Mesodermal cell (in vitro differentiated cells): ENCODE measurements around the gene TIMM8A.
A peak's percentile ranks its signal among the peaks of the same experiment; 100 is the strongest.
"Not testable (repeated sequence)": the region's sequence is repeated elsewhere in the genome, so short reads cannot be mapped to it uniquely, and the experiment has no call there.

Source experiments
- H3K27ac ChIP-seq: 2 replicates; pipeline ENCODE4 v1.7.0; 2013; ENCODE audit warnings: mild to moderate bottlenecking, low read depth, low read length, moderate library complexity; ENCODE audit not compliant: severe bottlenecking
- H3K36me3 ChIP-seq: 2 replicates; pipeline ENCODE4 v1.7.1; 2013; ENCODE audit warnings: mild to moderate bottlenecking, low read length, moderate library complexity; ENCODE audit not compliant: control insufficient read depth, insufficient read depth
- H3K4me1 ChIP-seq: one replicate; pipeline ENCODE4 v1.7.1; 2013; ENCODE audit warnings: mild to moderate bottlenecking, low read length; ENCODE audit not compliant: insufficient read depth, control insufficient read depth, poor library complexity, severe bottlenecking
- H3K4me3 ChIP-seq: 2 replicates; pipeline ENCODE4 v1.7.0; 2013; ENCODE audit warnings: low read length, control low read depth, mild to moderate bottlenecking; ENCODE audit not compliant: insufficient read depth, poor library complexity, severe bottlenecking; ENCODE audit errors: extremely low read depth
- H3K9me3 ChIP-seq: 2 replicates; pipeline ENCODE4 v1.7.1; 2013; ENCODE audit warnings: mild to moderate bottlenecking, low read length, moderate library complexity; ENCODE audit not compliant: control insufficient read depth
- WGBS, 2 experiments: methylation state at CpG; one replicate each; pipeline ENCODE4 v1.1.5; 2013; ENCODE audit warnings: missing lambda C conversion rate in 2 of 2; ENCODE audit not compliant: insufficient coverage in 2 of 2; 5-methylcytosine and 5-hydroxymethylcytosine counted together

Gene TIMM8A

DNA sequence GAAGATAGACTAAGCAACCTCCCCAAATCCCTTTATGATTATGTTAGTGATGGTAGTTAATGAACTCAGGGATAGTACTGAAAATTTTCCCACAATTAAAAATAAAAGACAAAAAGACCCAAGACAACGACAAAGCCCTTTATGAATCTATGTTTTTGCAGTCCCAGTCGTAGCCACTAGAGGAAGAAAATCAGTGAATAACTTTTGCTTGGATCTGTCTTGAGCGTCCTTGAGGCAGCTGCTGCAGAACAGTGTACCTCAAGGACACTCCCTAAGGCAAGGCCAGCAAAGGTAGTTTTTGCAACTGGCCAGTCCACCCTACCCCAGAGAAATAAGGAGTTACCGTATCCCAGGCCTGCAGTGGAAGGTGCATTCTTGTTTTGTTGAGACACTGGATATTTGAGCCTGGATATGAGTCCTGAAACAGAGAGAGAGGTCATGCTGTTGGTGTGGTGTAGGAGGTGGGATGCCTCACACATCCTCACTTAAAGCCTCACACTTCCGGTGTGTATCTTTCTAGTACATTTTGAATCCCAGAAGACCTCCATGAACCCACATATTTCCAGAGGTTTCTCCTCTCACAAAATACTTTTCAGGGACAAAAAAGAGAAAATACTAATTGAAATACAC lies 8.7 kb upstream of the TIMM8A start:
- no peak overlapping the region for H3K4me3 ChIP-seq
- no peaks in the 10 kb centered on the region for H3K36me3 ChIP-seq
- H3K9me3 ChIP-seq = no peaks in the 10 kb centered on the region
- no peak overlapping the region for H3K27ac ChIP-seq
- WGBS, 2 experiments = 17 to 29% methylated on average over 1 to 2 of the region's 5 CpGs
- peaks cover 4% of the 10 kb centered on the region for H3K4me1 ChIP-seq

DNA sequence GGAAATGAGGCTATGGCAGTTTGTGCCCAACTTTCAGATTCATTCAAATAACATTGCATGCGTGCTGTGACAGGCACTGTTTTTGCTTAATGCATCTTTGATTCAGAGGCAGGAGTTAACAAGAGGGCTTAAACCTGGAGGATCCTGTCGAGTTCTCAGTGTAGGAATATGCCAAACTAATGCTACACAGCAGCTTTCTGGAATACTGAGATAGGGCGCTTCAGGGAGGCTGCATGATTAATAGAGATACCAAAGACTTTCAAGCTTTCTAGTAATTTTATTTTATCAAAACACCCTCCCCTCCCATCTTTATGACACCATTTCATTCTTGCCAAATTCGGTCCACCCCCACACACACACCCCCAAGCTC lies 636 bp upstream of the TIMM8A start:
- peak overlapping the region; percentile 58 for H3K4me3 ChIP-seq
- 50 to 56% methylated on average over 1 to 3 of the region's 4 CpGs for WGBS, 2 experiments
- H3K4me1 ChIP-seq = no peaks in the 10 kb centered on the region
- peaks cover 8% of the 10 kb centered on the region for H3K36me3 ChIP-seq
- H3K9me3 ChIP-seq = no peaks in the 10 kb centered on the region
- H3K27ac ChIP-seq = no peak overlapping the region

DNA sequence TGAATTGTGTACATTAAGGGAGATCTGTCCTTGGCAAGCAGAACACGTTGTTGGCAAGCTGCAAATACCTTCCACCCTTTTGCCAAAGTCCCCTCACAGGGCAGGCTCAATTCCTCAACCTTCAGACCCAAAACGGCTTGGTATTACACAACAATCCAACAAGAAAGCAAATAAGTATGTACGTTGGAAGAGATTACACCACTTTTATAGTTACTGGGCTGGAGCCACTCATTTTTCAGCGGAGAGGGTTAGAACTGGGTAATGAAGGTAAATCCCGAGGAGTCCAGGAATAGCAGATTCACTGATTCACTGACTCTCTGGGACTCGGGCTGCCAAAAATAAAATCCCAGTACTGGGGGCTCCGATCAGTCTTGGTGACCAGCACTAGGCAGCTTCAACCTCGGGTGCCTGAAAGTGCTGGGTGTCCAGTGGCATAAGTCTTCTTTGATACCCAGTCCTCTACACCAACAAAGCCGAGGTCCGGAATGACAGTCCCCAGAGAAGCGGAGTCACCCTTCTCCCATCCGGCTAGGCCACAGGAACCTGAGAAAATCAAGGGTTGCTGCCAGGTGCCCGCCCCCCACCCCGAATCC lies 587 bp downstream of the TIMM8A start:
- no peaks in the 10 kb centered on the region for H3K9me3 ChIP-seq
- no peak overlapping the region for H3K27ac ChIP-seq
- H3K4me1 ChIP-seq = no peaks in the 10 kb centered on the region
- peak overlapping the region; percentile 58 for H3K4me3 ChIP-seq
- whole genome bisulfite sequencing, 2 experiments = 0 to 10% methylated on average over 2 to 3 of the region's 14 CpGs
- peaks cover 8% of the 10 kb centered on the region for H3K36me3 ChIP-seq

DNA sequence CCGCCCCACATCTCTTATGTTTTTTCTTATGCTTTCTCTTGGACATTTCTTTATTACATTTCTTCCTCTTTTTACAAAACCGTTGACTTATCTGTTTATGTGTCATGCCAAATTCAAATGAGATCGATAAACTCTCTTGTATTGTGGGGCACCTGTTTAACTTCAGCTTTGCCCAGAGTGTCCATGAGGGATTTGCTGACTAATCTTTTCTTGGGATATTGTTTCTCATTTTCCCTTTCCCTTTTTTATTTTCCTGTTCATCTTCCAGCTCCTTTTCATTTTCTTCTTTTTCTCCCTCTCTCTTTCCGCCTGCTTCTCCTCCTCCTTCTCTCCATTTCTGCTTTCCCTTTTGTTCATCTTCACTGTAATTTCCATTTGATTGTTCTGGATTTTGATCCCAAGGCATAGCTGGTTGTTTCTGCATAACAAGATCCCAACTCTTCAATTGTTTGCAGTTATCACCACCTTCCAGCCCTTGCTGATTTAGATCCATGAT lies 10.7 kb downstream of the TIMM8A start:
- Histone ChIP-seq H3K4me1 (no peaks in the 10 kb centered on the region), H3K9me3 (no peaks in the 10 kb centered on the region), H3K27ac (no peak overlapping the region), H3K4me3 (no peak overlapping the region), H3K36me3 (no peaks in the 10 kb centered on the region)
- 88 to 90% methylated on average over 2 to 3 of the region's 4 CpGs for WGBS, 2 experiments

DNA sequence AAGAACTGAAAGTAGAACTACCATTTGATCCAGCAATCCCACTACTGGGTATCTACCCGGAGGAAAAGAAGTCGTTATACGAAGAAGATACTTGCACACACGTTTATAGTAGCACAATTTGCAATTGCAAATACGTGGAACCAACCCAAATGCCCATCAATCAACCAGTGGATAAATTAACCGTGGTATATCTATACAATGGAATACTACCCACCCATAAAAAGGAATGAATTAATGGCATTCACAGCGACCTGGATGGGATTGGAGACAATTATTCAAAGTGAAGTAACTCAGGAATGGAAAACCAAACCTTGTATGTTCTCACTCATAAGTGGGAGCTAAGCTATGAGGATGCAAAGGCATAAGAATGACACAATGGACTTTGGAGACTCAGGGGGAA lies 14.2 kb downstream of the TIMM8A start:
- H3K27ac ChIP-seq, H3K4me1 ChIP-seq, H3K9me3 ChIP-seq, H3K4me3 ChIP-seq, H3K36me3 ChIP-seq: not testable (repeated sequence)
- 100% methylated on average over 1 of the region's 7 CpGs; no CpG with 5 or more reads in 1 of the 2 experiments for WGBS, 2 experiments

DNA sequence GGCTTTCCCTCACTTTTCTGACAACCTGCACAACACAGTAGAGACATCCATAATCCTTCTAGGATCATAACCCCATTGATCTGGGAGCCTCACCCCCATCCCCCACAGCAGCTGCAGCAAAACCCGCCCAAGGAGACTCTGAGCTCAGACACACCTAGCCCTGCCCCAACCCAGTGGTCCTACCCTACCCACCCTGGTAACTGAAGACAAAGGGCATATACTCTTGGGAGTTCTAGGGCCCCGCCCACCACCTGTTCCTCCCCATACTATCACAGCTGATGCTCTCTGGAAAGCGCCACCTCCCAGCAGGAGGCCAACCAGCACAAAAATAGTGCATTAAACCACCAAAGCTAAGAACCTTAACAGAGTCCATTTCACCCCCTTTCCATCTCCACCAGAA lies 21.9 kb downstream of the TIMM8A start:
- not testable (repeated sequence) for H3K4me3 ChIP-seq, H3K9me3 ChIP-seq, H3K4me1 ChIP-seq, H3K27ac ChIP-seq, H3K36me3 ChIP-seq
- 83% methylated on average over 2 of the region's 3 CpGs; no CpG with 5 or more reads in 1 of the 2 experiments for WGBS, 2 experiments

DNA sequence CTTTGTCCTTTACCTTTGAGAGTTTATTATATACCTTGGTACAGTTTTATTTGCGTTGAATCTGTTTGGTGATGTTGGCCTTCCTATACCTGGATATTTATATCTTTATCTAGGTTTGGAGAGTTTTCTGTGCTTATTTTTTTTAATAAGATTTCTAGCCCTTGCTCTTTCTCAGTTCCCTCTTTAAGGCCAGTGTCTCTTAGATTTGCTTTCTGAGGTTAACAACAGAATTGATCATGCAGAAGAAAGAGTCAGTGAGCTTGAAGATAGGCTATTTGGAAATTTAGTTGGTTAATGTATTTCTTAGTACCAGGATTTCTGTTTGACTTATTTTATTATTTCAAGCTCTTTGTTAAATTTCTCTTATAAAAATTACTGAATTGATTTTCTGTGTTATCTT lies 44.8 kb downstream of the TIMM8A start:
- WGBS, 2 experiments = no CpG with 5 or more reads among the region's 1 CpG
- Histone ChIP-seq H3K36me3 (no peaks in the 10 kb centered on the region), H3K27ac (no peak overlapping the region), H3K4me1 (no peaks in the 10 kb centered on the region), H3K4me3 (no peak overlapping the region), H3K9me3 (no peaks in the 10 kb centered on the region)
